Fibroblast of skin of left biceps (primary cell): ENCODE results near the gene TMEM176A.

Experiments
- DNase-seq, 2 experiments: peaks; one replicate each; pipeline ENCODE4 v3.0.0-alpha.2; 2013; ENCODE audit warnings: low read depth in 2 of 2

TMEM176A gene

DNA sequence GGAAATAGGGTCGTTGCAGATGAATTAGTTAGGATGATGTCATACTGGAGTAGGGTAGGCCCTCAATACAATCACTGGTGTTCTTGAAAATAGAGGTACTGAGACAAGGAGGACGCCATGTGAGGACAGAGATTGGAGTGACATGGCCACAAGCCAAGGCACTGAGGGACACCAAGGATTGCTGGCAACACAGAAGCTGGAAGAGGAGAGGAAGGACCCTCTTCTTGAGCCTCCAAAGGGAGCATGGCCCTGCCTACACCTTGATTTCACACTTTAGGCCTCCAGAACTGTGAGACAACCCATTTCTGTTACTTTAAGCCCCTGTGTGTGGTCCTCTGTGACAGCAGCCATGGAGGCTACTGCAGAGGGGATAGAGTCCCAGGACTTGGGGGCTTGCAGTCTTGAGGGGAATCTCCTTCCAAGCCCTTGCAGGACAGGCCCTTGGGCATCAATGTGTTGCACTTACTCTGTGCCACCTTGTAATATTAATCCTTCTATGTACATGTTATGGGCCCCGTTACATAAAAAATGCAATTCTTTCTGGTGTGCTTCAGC lies 48.1 kb downstream of the TMEM176A start:
- no peak for DNase-seq

DNA sequence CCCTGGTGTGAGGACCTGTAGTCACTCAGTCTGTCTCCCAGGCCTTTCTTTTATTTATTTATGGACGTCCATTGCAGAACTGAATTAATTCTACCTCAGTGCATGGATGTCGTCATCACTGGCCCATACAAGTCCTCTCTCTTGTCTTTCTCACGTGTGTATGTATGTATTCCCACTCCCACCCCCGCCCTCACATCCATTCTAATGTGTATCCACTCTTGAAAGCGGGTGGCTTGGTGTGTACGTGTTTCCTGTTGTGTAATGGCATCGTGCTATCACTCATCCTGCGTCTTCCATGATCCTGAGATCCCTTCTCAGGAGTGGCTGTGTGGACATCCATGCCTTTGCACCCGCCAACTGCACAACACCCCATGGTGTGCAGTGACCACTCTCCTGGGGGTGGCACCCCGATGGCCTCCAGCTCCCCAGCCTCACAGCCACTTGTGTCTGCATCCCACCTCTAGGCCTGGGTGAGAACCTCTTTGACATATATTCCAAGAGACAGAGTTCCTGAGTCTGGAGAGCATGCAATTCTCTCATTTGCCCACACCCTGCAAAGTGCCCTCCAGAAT lies 48.7 kb downstream of the TMEM176A start:
- no peak for DNase-seq

DNA sequence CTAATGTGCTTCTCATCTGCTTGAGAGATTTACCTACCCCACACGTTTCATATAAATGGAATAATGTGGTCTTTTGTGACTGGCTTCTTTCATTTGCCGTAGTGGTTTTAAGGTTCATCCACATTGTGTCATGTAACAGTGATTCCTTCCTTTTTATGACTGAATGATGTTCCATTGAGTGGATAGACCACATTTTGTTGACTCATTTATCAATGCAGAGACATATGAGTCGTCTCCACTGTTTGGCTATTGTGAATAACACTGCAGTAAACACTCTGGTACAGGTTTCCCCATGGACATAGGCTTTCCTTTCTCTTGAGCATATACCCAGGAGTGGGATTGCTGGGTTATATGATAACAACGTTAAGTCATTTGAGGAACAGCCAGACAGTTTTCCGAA lies 49.7 kb downstream of the TMEM176A start:
- DNase-seq, result no peak

DNA sequence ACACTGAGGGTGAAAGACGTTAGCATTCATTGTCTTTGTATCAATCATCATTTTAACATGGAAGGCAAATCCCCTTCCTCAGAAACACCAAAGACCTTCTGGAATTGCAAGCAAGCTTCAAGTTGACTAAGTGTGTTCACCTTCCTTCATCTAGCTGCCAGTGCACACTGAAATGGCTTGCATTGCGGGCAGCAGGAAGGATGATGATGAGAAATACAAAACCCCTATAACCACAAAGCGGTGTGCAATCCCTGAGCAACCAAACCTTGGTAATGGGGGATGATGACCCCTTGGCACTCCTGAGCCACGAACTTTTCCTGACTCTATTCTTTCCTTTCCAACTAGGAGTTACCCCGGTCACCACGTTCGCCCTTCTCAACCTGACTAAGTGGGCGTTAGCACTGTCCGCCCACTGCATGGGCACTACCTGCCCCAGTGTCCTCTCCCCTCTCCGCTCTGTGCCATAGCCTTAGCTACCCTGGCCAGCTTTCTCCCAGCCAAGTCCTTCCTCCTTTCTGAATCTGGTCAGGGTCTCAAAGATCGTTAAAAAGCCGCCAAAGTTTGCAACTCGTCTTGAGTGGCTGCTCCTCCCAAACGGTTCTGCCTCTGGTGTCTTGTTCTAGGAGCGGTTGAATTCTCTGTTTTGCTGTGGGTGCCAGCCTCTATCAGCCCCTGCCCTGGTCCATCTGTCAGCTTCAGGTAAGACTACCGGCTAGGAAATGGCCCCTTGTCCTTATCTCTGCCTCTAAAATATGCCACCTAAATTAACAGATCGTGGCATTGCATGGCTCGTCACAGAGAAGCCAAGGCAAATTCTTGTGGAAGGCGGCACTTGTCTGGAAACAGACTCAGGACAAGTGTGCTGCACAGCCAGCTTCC lies 51.2 kb downstream of the TMEM176A start:
- DNase-seq, result no peak

DNA sequence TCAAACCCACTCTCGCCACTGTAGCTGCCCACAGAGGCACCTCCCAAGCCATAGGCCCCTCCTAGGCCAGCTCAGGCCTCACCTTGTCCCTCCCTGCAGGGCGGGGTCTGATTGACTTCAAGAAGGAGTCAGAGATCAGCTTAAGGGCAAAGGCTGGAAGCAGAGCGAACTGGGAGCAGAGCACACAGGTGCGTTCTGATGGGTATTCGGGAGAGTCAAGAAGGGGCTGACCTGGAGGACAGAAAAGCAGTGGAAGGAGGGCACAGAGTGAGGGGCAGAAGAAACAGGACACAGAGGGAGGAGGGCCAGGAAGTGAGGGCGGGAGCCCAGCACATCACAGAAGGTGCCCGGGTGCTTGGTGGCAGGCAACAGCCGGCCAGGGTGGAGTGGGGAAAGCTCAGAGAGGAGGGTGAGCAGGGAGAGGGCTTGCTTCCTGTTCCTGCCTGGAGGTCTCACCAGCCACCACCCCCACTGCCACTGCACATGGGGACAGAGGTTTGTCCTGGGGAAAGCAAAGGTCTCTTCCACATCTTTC lies 51.9 kb downstream of the TMEM176A start, which contains the start of gene AOC1:
TSS of gene AOC1 (plus strand) at position 147 of the 535 bp plus-strand sequence. CDS start 3,954 bp downstream, outside the sequence.
- DNase-seq, result no peak

DNA sequence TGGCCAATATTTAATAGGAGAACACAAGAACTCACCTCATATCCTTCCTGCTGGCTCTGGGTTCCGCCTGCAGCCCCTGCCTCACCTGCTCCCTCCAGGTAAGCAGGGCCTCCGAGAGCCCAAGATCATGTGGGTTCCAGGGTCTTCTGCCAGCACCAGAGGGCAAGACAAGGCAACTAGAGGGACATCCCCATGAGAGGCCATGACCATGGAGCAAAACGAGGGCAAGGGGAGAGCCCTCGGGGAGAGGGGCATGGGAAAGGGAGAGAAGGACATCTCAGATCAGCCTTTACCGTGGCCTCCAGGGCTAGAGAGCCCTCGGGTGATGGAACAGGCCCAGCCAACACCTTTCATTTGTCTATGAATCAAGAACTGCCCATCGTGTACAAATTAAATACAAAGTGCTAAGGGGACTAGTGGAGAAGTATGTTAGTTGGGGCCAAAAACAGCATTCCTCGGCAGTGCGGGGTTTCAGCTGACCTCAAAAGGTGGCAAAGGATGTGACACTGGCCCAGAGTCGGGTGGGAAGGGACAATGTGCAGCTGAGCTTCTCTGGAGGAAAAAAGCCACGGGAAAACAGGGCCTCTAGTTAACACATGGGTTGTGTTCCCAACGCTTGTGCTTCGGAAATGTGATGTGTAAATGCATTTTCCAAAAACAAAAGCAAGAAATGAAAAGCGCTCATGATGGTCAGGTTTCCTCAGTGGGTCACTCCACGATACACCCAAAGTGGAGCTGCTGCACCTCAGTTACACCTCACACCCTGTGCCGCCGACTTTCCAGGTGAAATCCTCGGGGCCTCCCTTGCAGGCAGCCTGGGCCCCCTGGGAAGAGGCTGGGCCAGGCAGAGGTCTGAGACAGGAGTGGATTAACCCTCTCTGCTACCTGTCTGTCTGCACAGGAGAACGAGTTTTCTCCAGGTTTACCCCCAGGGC lies 53.8 kb downstream of the TMEM176A start:
- DNase-seq, result no peak
